ENCODE measurements around the gene CREBBP.
"Not testable (repeated sequence)": the region's sequence is repeated elsewhere in the genome, so short reads cannot be mapped to it uniquely, and the experiment has no call there.

Gene CREBBP

GRCh38 chr16:3731126-3731935 lies 149.2 kb downstream of the CREBBP start:
- DNase-seq = no peak

GRCh38 chr16:3730161-3731125 lies 150.1 kb downstream of the CREBBP start:
- DNase-seq = no peak

- DNase-seq = no peak
Observed at GRCh38 chr16:3729161-3730112, 151.1 kb downstream of the CREBBP start.

GRCh38 chr16:3728424-3729160 lies 151.9 kb downstream of the CREBBP start:
- no peak for DNase-seq

GRCh38 chr16:3727806-3728381 lies 152.6 kb downstream of the CREBBP start:
- no peak for DNase-seq

GRCh38 chr16:3726021-3726687 lies 154.4 kb downstream of the CREBBP start:
- no peak for DNase-seq

GRCh38 chr16:3725276-3725675 lies 155.2 kb downstream of the CREBBP start:
- DNase-seq = no peak

GRCh38 chr16:3722508-3722907 lies 158.0 kb downstream of the CREBBP start:
- no peak for DNase-seq

- no peak for DNase-seq
Observed at GRCh38 chr16:3720418-3720817, 160.1 kb downstream of the CREBBP start.

GRCh38 chr16:3718628-3719027 lies 161.9 kb downstream of the CREBBP start:
- DNase-seq = no peak

- DNase-seq = no peak
Observed at GRCh38 chr16:3718019-3718391, 162.5 kb downstream of the CREBBP start.

GRCh38 chr16:3717235-3718018 lies 163.1 kb downstream of the CREBBP start, which contains the start of gene TRAP1:
Gene TRAP1 (minus strand): TSS chr16:3717524. CDS start chr16:3717508, 16 bp downstream.
- DNase-seq = peak; percentile 93

GRCh38 chr16:3716831-3717234 lies 163.7 kb downstream of the CREBBP start:
- DNase-seq = no peak

- DNase-seq = no peak
Observed at GRCh38 chr16:3715430-3715829, 165.1 kb downstream of the CREBBP start.

GRCh38 chr16:3714378-3714777 lies 166.1 kb downstream of the CREBBP start:
- DNase-seq = not testable (repeated sequence)

GRCh38 chr16:3713587-3714242 lies 166.8 kb downstream of the CREBBP start:
- DNase-seq = no peak

GRCh38 chr16:3712861-3713372 lies 167.6 kb downstream of the CREBBP start:
- DNase-seq = no peak

GRCh38 chr16:3706253-3707012 lies 174.1 kb downstream of the CREBBP start:
- no peak for DNase-seq

All from activated gamma-delta T cell (primary cell).